ENCODE results near the gene MRPS6.

Gene MRPS6

GRCh38 chr21:34031835-34032370, 41.5 kb upstream of the MRPS6 start:
- DNase-seq (ENCODE audit: low read depth in 1 of 2, low spot score in 1 of 2), result no peak
- Histone ChIP-seq H3K4me3 (replicated peaks; ENCODE audit: insufficient read depth, low read length) (no peak overlapping the region), H3K27me3 (ENCODE audit: insufficient read depth, poor library complexity, severe bottlenecking) (no peaks in the 10 kb centered on the region), H3K27ac (replicated peaks) (no peak overlapping the region)
- no peak for TF ChIP-seq SPI1 (IDR thresholded peaks at IDR 0.05; ENCODE audit: borderline replicate concordance, low read depth)
- TF ChIP-seq POLR2AphosphoS5 (IDR thresholded peaks at IDR 0.05; ENCODE audit: low read depth), result no peak
- no peak for TF ChIP-seq GABPA (IDR thresholded peaks at IDR 0.05; ENCODE audit: low read depth)
- TF ChIP-seq, protein P1, sequence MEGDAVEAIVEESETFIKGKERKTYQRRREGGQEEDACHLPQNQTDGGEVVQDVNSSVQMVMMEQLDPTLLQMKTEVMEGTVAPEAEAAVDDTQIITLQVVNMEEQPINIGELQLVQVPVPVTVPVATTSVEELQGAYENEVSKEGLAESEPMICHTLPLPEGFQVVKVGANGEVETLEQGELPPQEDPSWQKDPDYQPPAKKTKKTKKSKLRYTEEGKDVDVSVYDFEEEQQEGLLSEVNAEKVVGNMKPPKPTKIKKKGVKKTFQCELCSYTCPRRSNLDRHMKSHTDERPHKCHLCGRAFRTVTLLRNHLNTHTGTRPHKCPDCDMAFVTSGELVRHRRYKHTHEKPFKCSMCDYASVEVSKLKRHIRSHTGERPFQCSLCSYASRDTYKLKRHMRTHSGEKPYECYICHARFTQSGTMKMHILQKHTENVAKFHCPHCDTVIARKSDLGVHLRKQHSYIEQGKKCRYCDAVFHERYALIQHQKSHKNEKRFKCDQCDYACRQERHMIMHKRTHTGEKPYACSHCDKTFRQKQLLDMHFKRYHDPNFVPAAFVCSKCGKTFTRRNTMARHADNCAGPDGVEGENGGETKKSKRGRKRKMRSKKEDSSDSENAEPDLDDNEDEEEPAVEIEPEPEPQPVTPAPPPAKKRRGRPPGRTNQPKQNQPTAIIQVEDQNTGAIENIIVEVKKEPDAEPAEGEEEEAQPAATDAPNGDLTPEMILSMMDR (IDR thresholded peaks at IDR 0.05; ENCODE audit: insufficient read depth, low read length), result no peak
- TF ChIP-seq REST (IDR thresholded peaks at IDR 0.05; ENCODE audit: insufficient replicate concordance, low read depth), result no peak

- H3K4me3 ChIP-seq (replicated peaks; ENCODE audit: insufficient read depth, low read length), result no peak overlapping the region
- no peak overlapping the region for H3K27ac ChIP-seq (replicated peaks)
- DNase-seq (ENCODE audit: low read depth in 1 of 2, low spot score in 1 of 2), result no peak
- no peaks in the 10 kb centered on the region for H3K27me3 ChIP-seq (ENCODE audit: insufficient read depth, poor library complexity, severe bottlenecking)
- TF ChIP-seq, protein P1 (IDR thresholded peaks at IDR 0.05; ENCODE audit: insufficient read depth, low read length), result no peak
- TF ChIP-seq POLR2AphosphoS5 (IDR thresholded peaks at IDR 0.05; ENCODE audit: low read depth) (no peak), GABPA (IDR thresholded peaks at IDR 0.05; ENCODE audit: low read depth) (no peak), REST (IDR thresholded peaks at IDR 0.05; ENCODE audit: insufficient replicate concordance, low read depth) (no peak), SPI1 (IDR thresholded peaks at IDR 0.05; ENCODE audit: borderline replicate concordance, low read depth) (no peak)
These were observed 38.9 kb upstream of the MRPS6 start for GRCh38 chr21:34034369-34035014.

DNA sequence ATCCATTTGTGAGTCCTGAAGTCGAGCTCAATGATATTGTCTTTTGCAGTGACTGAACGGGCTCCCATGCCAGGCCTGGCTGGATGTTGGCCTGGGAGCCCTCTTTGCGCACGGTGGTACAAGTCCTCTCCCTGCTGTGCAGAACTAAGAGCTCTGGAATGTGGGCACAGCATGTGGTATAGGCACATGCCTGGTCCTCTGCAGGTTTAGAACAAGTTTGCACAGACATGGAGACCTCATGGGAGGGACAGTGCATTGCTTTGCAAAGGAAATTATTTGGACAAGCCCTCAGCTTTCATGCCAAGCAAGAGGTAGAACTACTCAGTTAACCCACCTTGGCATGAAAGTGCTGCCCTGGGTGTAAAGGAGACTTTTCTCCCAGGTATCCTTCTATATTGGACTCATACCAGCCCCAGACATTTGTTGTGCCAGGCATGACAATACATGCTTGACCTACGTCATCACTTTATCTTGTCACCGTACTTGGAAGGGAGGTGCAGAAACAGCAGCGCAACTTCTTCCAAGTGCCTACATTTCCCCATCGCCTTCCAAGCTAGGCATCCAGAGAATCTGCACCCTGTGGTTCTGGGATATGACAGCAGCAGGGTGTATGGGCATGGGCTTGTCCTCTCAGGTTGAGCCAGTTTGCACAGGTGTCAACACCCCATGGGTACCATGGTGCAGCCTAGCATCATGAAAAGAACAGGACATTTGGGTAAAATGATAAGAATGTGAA, 37.6 kb upstream of the MRPS6 start:
- no peak for DNase-seq (ENCODE audit: low read depth in 1 of 2, low spot score in 1 of 2)

More for the DNA sequence above, 37.6 kb upstream of the MRPS6 start:
- no peak for TF ChIP-seq SPI1 (IDR thresholded peaks at IDR 0.05; ENCODE audit: borderline replicate concordance, low read depth)
- TF ChIP-seq, protein P1 (IDR thresholded peaks at IDR 0.05; ENCODE audit: insufficient read depth, low read length), result no peak
- TF ChIP-seq POLR2AphosphoS5 (IDR thresholded peaks at IDR 0.05; ENCODE audit: low read depth), result no peak
- TF ChIP-seq REST (IDR thresholded peaks at IDR 0.05; ENCODE audit: insufficient replicate concordance, low read depth), result no peak
- no peak for TF ChIP-seq GABPA (IDR thresholded peaks at IDR 0.05; ENCODE audit: low read depth)
- H3K27ac ChIP-seq (replicated peaks), result no peak overlapping the region
- no peaks in the 10 kb centered on the region for H3K27me3 ChIP-seq (ENCODE audit: insufficient read depth, poor library complexity, severe bottlenecking)
- H3K4me3 ChIP-seq (replicated peaks; ENCODE audit: insufficient read depth, low read length), result no peak overlapping the region
